GM12864 (cell line): ENCODE data around the gene SSR3.

Source experiments
- DNase-seq: peaks from one replicate; pipeline ENCODE4 v3.0.0-alpha.2; 2011; ENCODE audit warnings: low read depth
- H3K4me3 ChIP-seq: 2 replicates; pipeline ENCODE4 v1.5.1; 2011; ENCODE audit warnings: mild to moderate bottlenecking, low read depth, low read length, control low read depth
- CTCF ChIP-seq: IDR thresholded peaks from 2 replicates; pipeline ENCODE4 v1.5.1; 2011; ENCODE audit warnings: low read depth, mild to moderate bottlenecking, moderate library complexity, low read length, control low read depth, inconsistent platforms; ENCODE audit errors: missing control alignments

SSR3 gene

GRCh38 chr3:156539051-156539450 lies 15.9 kb downstream of the SSR3 start:
- no peak for TF ChIP-seq CTCF
- DNase-seq = no peak
- no peak overlapping the region for H3K4me3 ChIP-seq

- no peak overlapping the region for H3K4me3 ChIP-seq
- DNase-seq = no peak
- TF ChIP-seq CTCF = no peak
These were observed 18.2 kb downstream of the SSR3 start for GRCh38 chr3:156536524-156537316.

- no peak overlapping the region for H3K4me3 ChIP-seq
- no peak for DNase-seq
- TF ChIP-seq CTCF = no peak
These were observed 19.1 kb downstream of the SSR3 start for GRCh38 chr3:156535798-156536197.

DNA sequence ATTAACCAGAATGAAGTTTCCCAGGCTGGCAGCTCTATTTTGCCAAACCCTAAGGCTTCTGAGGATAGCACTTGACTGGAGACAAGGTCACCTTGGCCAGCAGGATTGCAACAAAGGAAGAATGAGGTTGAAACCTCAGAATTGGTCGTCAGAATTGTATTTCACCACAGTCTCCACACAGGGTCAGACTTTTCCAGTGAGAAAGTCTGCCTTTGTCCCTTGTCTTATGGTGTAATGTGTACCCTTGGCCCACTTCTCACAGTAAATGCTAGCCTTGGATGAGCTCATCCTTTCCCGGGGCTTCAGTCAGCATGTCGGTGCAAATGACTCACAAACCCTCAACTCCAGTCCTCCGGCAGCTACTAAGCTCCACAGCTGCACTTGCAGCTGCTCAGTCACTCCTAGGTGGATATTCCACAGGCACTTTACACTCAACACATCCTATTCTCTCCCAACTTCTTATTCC lies 19.7 kb downstream of the SSR3 start:
- H3K4me3 ChIP-seq = no peak overlapping the region
- no peak for TF ChIP-seq CTCF
- no peak for DNase-seq

DNA sequence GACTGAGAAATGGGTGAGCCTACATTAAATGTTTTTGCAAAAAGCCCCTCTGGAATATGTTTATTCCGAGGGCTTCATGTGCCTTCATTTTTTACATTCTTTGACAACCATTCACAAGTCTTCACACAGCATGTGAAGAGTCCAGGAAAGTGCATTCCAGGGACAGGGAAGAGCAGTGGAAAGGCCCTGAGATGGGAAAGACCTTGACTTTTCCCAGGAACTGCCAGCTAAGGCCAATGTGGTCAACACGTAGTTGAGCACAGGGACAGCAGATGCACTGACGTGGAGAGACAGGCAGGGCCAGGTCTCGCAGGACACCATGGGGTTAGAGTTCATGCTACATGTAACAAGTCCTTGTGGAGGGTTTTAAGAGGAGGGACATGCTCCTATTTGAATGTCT lies 21.7 kb downstream of the SSR3 start:
- TF ChIP-seq CTCF = no peak
- DNase-seq = no peak
- no peak overlapping the region for H3K4me3 ChIP-seq

DNA sequence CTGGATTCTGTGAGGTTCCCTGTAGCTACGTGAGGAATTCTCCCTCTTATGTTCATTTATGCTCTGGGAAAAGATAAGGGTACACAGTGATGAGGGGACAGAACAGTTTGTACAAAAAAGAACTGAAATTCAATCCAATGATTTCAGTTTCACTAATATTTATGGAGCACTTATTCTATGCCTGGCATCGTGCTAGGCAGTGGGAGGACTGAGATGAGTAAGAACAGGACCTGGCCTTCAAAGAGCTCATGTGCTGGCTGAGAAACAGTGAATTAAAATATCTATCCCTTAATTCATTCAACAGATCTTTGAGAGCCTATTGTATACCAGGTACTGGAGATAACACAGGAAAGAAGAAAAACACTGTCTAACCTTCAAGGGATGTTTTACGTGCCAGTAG lies 22.2 kb downstream of the SSR3 start:
- no peak for TF ChIP-seq CTCF
- DNase-seq = no peak
- H3K4me3 ChIP-seq = no peak overlapping the region

- no peak overlapping the region for H3K4me3 ChIP-seq
- no peak for DNase-seq
- no peak for TF ChIP-seq CTCF
These were observed 23.9 kb downstream of the SSR3 start for GRCh38 chr3:156530980-156531379.
